Measurements from ENCODE around the gene SLC2A5. TPM values are rescaled to one million over a fixed set of nuclear protein-coding genes. Genes with fewer than 3 reads are reported as not detected.

Gene SLC2A5
- polyA plus RNA-seq, 1 experiment = 0.21 TPM

GRCh38 chr1:9016455-9016854 is 53.0 kb downstream of the SLC2A5 start:
- ChIA-PET CTCF (interaction anchor here (3.6 kb wide), 1 partner anchor 12 kb away, joined by 48 read pairs; no protein-coding TSS in a partner anchor), POLR2A (no interaction called here)
- no peak for DNase-seq (ENCODE audit: low read depth, low spot score)
- Histone ChIP-seq H3K27me3 (ENCODE audit: control insufficient read depth, insufficient read depth, low read length) (peaks cover 7% of the 10 kb centered on the region), H3K9me3 (ENCODE audit: control insufficient read depth, insufficient read depth, low read length) (no peaks in the 10 kb centered on the region; the same call in 1 of the 2 replicates), H3K27ac (ENCODE audit: low read depth, low read length) (no peak overlapping the region), H3K4me3 (ENCODE audit: low read depth, low read length) (no peak overlapping the region)
- TF ChIP-seq CTCF (IDR thresholded peaks at IDR 0.05; ENCODE audit: low read depth, low read length) = no peak

- Histone ChIP-seq H3K9me3 (ENCODE audit: control insufficient read depth, insufficient read depth, low read length) (no peaks in the 10 kb centered on the region; the same call in 1 of the 2 replicates), H3K4me3 (ENCODE audit: low read depth, low read length) (no peak overlapping the region), H3K27me3 (ENCODE audit: control insufficient read depth, insufficient read depth, low read length) (peaks cover 4% of the 10 kb centered on the region), H3K27ac (ENCODE audit: low read depth, low read length) (no peak overlapping the region)
- DNase-seq (ENCODE audit: low read depth, low spot score) = no peak
- ChIA-PET CTCF (interaction anchor here (0.5 to 3.6 kb wide), 3 partner anchors 10 to 192 kb away, joined by 4 to 48 read pairs (median 5); no protein-coding TSS in a partner anchor), POLR2A (no interaction called here)
- TF ChIP-seq CTCF (IDR thresholded peaks at IDR 0.05; ENCODE audit: low read depth, low read length) = no peak
Measured at GRCh38 chr1:9014475-9015375, 54.7 kb downstream of the SLC2A5 start.

GRCh38 chr1:9013819-9014218 is 55.6 kb downstream of the SLC2A5 start:
- Histone ChIP-seq H3K27ac (ENCODE audit: low read depth, low read length) (no peak overlapping the region), H3K27me3 (ENCODE audit: control insufficient read depth, insufficient read depth, low read length) (peaks cover 4% of the 10 kb centered on the region), H3K4me3 (ENCODE audit: low read depth, low read length) (no peak overlapping the region), H3K9me3 (ENCODE audit: control insufficient read depth, insufficient read depth, low read length) (no peaks in the 10 kb centered on the region; the same call in 1 of the 2 replicates)
- DNase-seq (ENCODE audit: low read depth, low spot score) = no peak
- no peak for TF ChIP-seq CTCF (IDR thresholded peaks at IDR 0.05; ENCODE audit: low read depth, low read length)
- ChIA-PET CTCF (interaction anchor here (3.6 kb wide), 1 partner anchor 9 kb away, joined by 48 read pairs; no protein-coding TSS in a partner anchor), POLR2A (no interaction called here)

GRCh38 chr1:9010781-9011323 is 58.6 kb downstream of the SLC2A5 start:
- H3K27ac ChIP-seq (ENCODE audit: low read depth, low read length) = no peak overlapping the region
- no peak for TF ChIP-seq CTCF (IDR thresholded peaks at IDR 0.05; ENCODE audit: low read depth, low read length)
- no peak overlapping the region for H3K4me3 ChIP-seq (ENCODE audit: low read depth, low read length)
- DNase-seq (ENCODE audit: low read depth, low spot score) = no peak
- no peaks in the 10 kb centered on the region; the same call in 1 of the 2 replicates for H3K9me3 ChIP-seq (ENCODE audit: control insufficient read depth, insufficient read depth, low read length)
- ChIA-PET CTCF (interaction anchor here (0.7 to 3.2 kb wide), 4 partner anchors 22 to 148 kb away, joined by 3 to 14 read pairs (median 4); no protein-coding TSS in a partner anchor), POLR2A (no interaction called here)
- no peaks in the 10 kb centered on the region for H3K27me3 ChIP-seq (ENCODE audit: control insufficient read depth, insufficient read depth, low read length)
